Type B pancreatic cell (in vitro differentiated cells): ENCODE results near the gene GAS2. TPM values are rescaled to one million over a fixed set of nuclear protein-coding genes. Genes with fewer than 3 reads are reported as not detected.

Experiments
- DNase-seq: peaks from one replicate; pipeline ENCODE4 v3.0.0; 2021; ENCODE audit warnings: mixed read lengths; ENCODE audit not compliant: unreplicated experiment; ENCODE audit errors: extremely low spot score
- H3K27ac Mint-ChIP-seq: 2 replicates; pipeline ENCODE4 v1.8.0; 2021; ENCODE audit warnings: mild to moderate bottlenecking, mixed read lengths
- H3K27me3 Mint-ChIP-seq: 2 replicates; pipeline ENCODE4 v1.8.0; 2021; ENCODE audit warnings: mixed read lengths
- H3K36me3 Mint-ChIP-seq: 2 replicates; pipeline ENCODE4 v1.8.0; 2021; ENCODE audit warnings: mixed read lengths
- H3K4me1 Mint-ChIP-seq: one replicate; pipeline ENCODE4 v1.8.0; 2021; ENCODE audit warnings: mixed read lengths; ENCODE audit not compliant: unreplicated experiment
- H3K4me3 Mint-ChIP-seq: 2 replicates; pipeline ENCODE4 v1.8.0; 2021; ENCODE audit warnings: mild to moderate bottlenecking, mixed read lengths
- H3K9me3 Mint-ChIP-seq: 2 replicates; pipeline ENCODE4 v1.8.0; 2021; ENCODE audit warnings: mixed read lengths
- CTCF ChIP-seq: fragments of 200-600 bp; sonication (generic); conservative IDR thresholded peaks from 2 replicates; pipeline ENCODE4 v1.5.0; 2021; ENCODE audit warnings: antibody characterized with exemption, mild to moderate bottlenecking
- total RNA-seq: library from RNA; stranded (reverse); gene quantifications from 2 replicates; pipeline ENCODE4 v1.2.1, GENCODE V29; 2021; ENCODE audit warnings: low replicate concordance

GAS2 gene
- total RNA-seq, 1 donor from 2014 or later: 15.6 TPM

DNA sequence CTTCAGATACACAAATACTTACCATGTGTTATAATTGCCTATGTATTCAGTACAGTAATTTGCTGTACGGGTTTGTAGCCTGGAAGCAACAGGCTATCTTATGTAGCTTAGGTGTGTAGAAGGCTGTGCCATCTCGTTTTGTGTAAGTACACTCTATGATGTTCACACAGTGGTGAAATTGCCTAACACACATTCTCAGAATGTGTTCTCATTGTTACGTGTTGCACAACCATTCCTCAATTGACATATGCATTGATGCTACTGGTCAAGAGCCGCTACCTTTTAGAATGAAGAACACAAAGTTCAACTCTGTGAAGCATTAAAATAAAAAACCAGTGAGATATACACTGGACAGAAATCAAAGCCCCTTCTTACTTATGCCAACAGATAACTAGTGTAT is 136.4 kb downstream of the GAS2 start:
- H3K27me3 Mint-ChIP-seq: no peaks in the 10 kb centered on the region
- H3K4me3 Mint-ChIP-seq: no peak overlapping the region
- no peaks in the 10 kb centered on the region for H3K9me3 Mint-ChIP-seq
- no peak for TF ChIP-seq CTCF
- H3K4me1 Mint-ChIP-seq: no peaks in the 10 kb centered on the region
- DNase-seq: no peak
- H3K27ac Mint-ChIP-seq: no peak overlapping the region
- H3K36me3 Mint-ChIP-seq: no peaks in the 10 kb centered on the region

- H3K27ac Mint-ChIP-seq: no peak overlapping the region
Observed at GRCh38 chr11:22807391-22807790, 141.0 kb downstream of the GAS2 start.

DNA sequence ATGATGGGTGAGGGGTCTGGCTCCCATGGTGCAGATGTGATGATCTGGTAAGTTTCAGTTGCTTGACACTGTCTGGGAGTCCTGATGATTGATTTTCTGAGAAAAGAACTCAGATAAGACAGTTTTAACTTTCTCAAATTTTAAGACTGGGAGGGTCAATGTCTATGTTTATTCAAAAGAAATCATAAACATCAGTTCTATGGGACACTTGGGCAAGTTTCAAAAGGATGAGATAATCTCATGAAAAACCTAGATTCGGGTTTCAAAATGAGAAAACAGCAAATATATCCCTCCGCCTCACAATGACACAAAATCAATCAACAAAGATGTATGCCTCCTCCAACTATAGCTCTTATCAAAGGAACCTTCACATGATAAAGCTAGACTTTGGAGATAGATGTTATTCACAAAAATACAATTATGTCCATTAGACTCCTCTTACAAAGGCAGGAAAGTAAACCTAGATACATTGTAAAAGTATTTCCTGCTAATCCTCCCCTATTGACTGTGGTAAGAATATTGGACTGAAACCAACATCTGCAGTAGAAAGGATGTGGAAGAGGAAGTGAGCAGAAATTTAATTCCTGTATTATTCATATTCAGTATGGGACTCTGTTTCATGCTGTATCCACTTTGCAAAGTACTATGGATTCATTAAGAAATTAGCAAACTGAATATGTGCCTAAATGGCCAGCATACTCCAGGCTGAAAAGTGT is 141.6 kb downstream of the GAS2 start:
- Mint-ChIP-seq H3K36me3 (peaks cover 6% of the 10 kb centered on the region), H3K9me3 (peaks cover 4% of the 10 kb centered on the region), H3K27ac (no peak overlapping the region), H3K27me3 (no peaks in the 10 kb centered on the region), H3K4me3 (no peak overlapping the region), H3K4me1 (peaks cover 4% of the 10 kb centered on the region)
- no peak for DNase-seq
- TF ChIP-seq CTCF: no peak

More at GRCh38 chr11:22807391-22807790, 141.0 kb downstream of the GAS2 start:
- Mint-ChIP-seq H3K4me3 (no peak overlapping the region), H3K9me3 (peaks cover 4% of the 10 kb centered on the region), H3K4me1 (peaks cover 4% of the 10 kb centered on the region), H3K27me3 (no peaks in the 10 kb centered on the region), H3K36me3 (peaks cover 6% of the 10 kb centered on the region)
- no peak for DNase-seq
- no peak for TF ChIP-seq CTCF

DNA sequence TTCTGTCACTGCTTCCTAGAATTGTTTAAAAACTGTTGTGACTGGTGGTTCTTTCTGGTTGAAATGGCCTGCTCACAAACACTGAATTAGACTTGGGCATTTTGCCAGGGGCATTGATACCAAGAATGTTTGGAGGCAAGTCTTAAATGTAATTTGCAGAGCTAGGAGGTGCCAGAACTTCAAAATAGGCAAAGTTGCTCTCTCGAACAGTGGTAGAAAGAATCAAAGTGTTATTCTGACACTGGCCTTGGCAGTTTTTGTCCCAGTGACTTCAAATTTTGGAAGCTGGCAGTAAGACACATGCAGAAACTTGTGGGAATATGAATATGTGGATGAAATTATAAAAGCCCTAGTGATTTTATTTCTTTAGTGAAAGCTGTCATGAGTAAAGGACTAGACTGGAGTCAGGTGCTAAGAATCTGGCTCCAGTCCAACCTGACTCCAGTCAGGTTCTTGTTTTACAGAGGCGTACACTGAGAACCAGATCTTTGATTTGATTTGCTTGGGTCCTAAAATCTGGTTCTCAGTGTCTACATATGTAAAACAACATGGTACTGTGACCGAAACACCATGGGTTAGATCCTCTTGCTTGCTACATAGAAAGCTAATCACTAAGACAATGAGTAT is 142.3 kb downstream of the GAS2 start:
- no peak for TF ChIP-seq CTCF
- Mint-ChIP-seq H3K27ac (no peak overlapping the region), H3K4me3 (no peak overlapping the region), H3K36me3 (peaks cover 6% of the 10 kb centered on the region), H3K4me1 (peaks cover 4% of the 10 kb centered on the region), H3K27me3 (no peaks in the 10 kb centered on the region), H3K9me3 (peaks cover 6% of the 10 kb centered on the region)
- DNase-seq: no peak

GRCh38 chr11:22809893-22810292 is 143.5 kb downstream of the GAS2 start:
- H3K9me3 Mint-ChIP-seq: peaks cover 10% of the 10 kb centered on the region
- no peak for TF ChIP-seq CTCF
- peaks cover 10% of the 10 kb centered on the region for H3K36me3 Mint-ChIP-seq
- no peak overlapping the region for H3K27ac Mint-ChIP-seq
- DNase-seq: no peak
- peaks cover 4% of the 10 kb centered on the region for H3K4me1 Mint-ChIP-seq
- H3K27me3 Mint-ChIP-seq: no peaks in the 10 kb centered on the region
- no peak overlapping the region for H3K4me3 Mint-ChIP-seq
